ENCODE results near the gene PTCH1.

Gene PTCH1

GRCh38 chr9:95516734-95517558 lies at the start of gene PTCH1:
PTCH1 (minus strand) TSS chr9:95516971.
- no peak for TF ChIP-seq CTCF (IDR thresholded peaks at IDR 0.05)

- no peak for TF ChIP-seq CTCF (IDR thresholded peaks at IDR 0.05)
These were observed 49.2 kb upstream of the PTCH1 start for GRCh38 chr9:95565982-95566381.

GRCh38 chr9:95561913-95562312 lies 45.1 kb upstream of the PTCH1 start:
- TF ChIP-seq CTCF (IDR thresholded peaks at IDR 0.05) = no peak

- no peak for TF ChIP-seq CTCF (IDR thresholded peaks at IDR 0.05)
These were observed 40.4 kb upstream of the PTCH1 start for GRCh38 chr9:95557142-95557541.

GRCh38 chr9:95556521-95556920 lies 39.8 kb upstream of the PTCH1 start:
- no peak for TF ChIP-seq CTCF (IDR thresholded peaks at IDR 0.05)

GRCh38 chr9:95552814-95553546 lies 36.2 kb upstream of the PTCH1 start:
- TF ChIP-seq CTCF (IDR thresholded peaks at IDR 0.05) = no peak

- no peak for TF ChIP-seq CTCF (IDR thresholded peaks at IDR 0.05)
These were observed 35.5 kb upstream of the PTCH1 start for GRCh38 chr9:95552255-95552654.
